Neural progenitor cell (in vitro differentiated cells): ENCODE results near the gene NPC1. TPM values are rescaled to one million over a fixed set of nuclear protein-coding genes. Genes with fewer than 3 reads are reported as not detected.

Experiments used
- DNase-seq: peaks from one replicate; pipeline ENCODE4 v3.0.0-alpha.2; 2016; ENCODE audit warnings: low spot score
- H2AFZ ChIP-seq: fragments of 200-600 bp; sonication (generic); replicated peaks from 2 replicates; pipeline ENCODE4 v1.6.1; 2016; ENCODE audit warnings: antibody characterized with exemption
- H3F3A ChIP-seq: fragments of 200-600 bp; sonication (generic); 2 replicates; pipeline ENCODE4 v1.6.1; 2016; ENCODE audit warnings: antibody characterized with exemption, low read depth
- H3K27ac ChIP-seq: fragments of 200-600 bp; sonication (generic); 2 replicates; pipeline ENCODE4 v1.5.1; 2016; ENCODE audit warnings: mild to moderate bottlenecking
- H3K27me3 ChIP-seq: fragments of 200-600 bp; sonication (generic); 2 replicates; pipeline ENCODE4 v1.6.1; 2016; ENCODE audit warnings: mild to moderate bottlenecking, moderate library complexity
- H3K36me3 ChIP-seq: fragments of 200-600 bp; sonication (generic); 2 replicates; pipeline ENCODE4 v1.5.1; 2016
- H3K4me1 ChIP-seq: fragments of 200-600 bp; sonication (generic); 2 replicates; pipeline ENCODE4 v1.6.1; 2016; ENCODE audit warnings: mixed run types
- H3K4me2 ChIP-seq: fragments of 200-600 bp; sonication (generic); 2 replicates; pipeline ENCODE4 v1.6.1; 2016
- H3K4me3 ChIP-seq: fragments of 200-600 bp; sonication (generic); 2 replicates; pipeline ENCODE4 v1.5.1; 2016
- H3K79me2 ChIP-seq: fragments of 200-600 bp; sonication (generic); 2 replicates; pipeline ENCODE4 v1.6.1; 2016; ENCODE audit warnings: low read depth
- H3K9ac ChIP-seq: fragments of 200-600 bp; sonication (generic); 2 replicates; pipeline ENCODE4 v1.6.1; 2016
- H3K9me3 ChIP-seq: fragments of 200-600 bp; sonication (generic); 2 replicates; pipeline ENCODE4 v1.5.1; 2016; ENCODE audit warnings: low read depth
- H4K20me1 ChIP-seq: fragments of 200-600 bp; sonication (generic); 2 replicates; pipeline ENCODE4 v1.6.1; 2016; ENCODE audit warnings: low read depth
- H3K27ac Mint-ChIP-seq: 3 replicates; pipeline ENCODE4 v1.8.0; 2021; ENCODE audit warnings: mixed read lengths
- H3K27me3 Mint-ChIP-seq: 2 replicates; pipeline ENCODE4 v1.8.0; 2022; ENCODE audit warnings: low read depth, mild to moderate bottlenecking, inconsistent platforms, moderate library complexity, mixed read lengths; ENCODE audit not compliant: insufficient read depth
- H3K36me3 Mint-ChIP-seq: 3 replicates; pipeline ENCODE4 v1.8.0; 2021; ENCODE audit warnings: mixed read lengths
- H3K4me1 Mint-ChIP-seq: 3 replicates; pipeline ENCODE4 v1.8.0; 2021; ENCODE audit warnings: mixed read lengths
- H3K4me3 Mint-ChIP-seq: 3 replicates; pipeline ENCODE4 v1.8.0; 2021; ENCODE audit warnings: mild to moderate bottlenecking, moderate library complexity, mixed read lengths
- H3K9me3 Mint-ChIP-seq: 3 replicates; pipeline ENCODE4 v1.8.0; 2020; ENCODE audit warnings: mixed read lengths
- EZH2 ChIP-seq: fragments of 200-600 bp; sonication (generic); IDR thresholded peaks from 2 replicates; pipeline ENCODE4 v1.6.1; 2017; ENCODE audit warnings: antibody characterized with exemption, mild to moderate bottlenecking, moderate library complexity
- EZH2phosphoT487 ChIP-seq: fragments of 200-600 bp; sonication (generic); IDR thresholded peaks from 2 replicates; pipeline ENCODE4 v1.6.1; 2017; ENCODE audit warnings: antibody characterized with exemption
- total RNA-seq: library from RNA; depleted of rRNA; stranded (reverse); fragments of >200 nt; gene quantifications from 2 replicates; pipeline ENCODE4 v1.2.3, GENCODE V29; 2015; ENCODE audit warnings: low replicate concordance
- TF ChIP-seq, protein P1 (sequence below): fragments of 200-600 bp; sonication (generic); IDR thresholded peaks from 2 replicates; pipeline ENCODE4 v1.5.1; 2017; ENCODE audit warnings: antibody characterized with exemption, mild to moderate bottlenecking

NPC1 gene
- total RNA-seq, 1 donor from 2014 or later, result 20.9 TPM

DNA sequence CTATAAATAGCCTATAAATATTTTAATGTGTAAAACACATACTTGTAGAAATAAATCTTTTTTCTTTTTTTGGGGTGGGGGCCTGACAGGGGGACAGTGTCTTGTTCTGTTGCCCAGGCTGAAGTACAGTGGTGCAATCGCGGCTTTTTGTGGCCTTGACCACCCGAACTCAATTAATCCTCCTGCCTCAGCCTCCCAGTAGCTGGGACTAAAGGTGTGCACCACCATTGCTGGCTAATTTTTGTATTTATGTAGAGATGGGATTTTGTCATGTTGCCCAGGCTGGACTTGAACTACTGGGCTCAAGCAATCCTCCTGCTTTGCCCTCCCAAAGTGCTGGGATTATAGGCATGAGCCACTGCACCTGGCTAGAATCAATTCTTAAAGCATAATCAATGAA is 37.6 kb downstream of the NPC1 start:
- Mint-ChIP-seq H3K27me3 (no peaks in the 10 kb centered on the region), H3K9me3 (no peaks in the 10 kb centered on the region), H3K4me3 (no peak overlapping the region), H3K27ac (no peak overlapping the region), H3K36me3 (peaks cover 16% of the 10 kb centered on the region), H3K4me1 (no peaks in the 10 kb centered on the region)
- no peak for TF ChIP-seq EZH2phosphoT487
- TF ChIP-seq, protein P1, sequence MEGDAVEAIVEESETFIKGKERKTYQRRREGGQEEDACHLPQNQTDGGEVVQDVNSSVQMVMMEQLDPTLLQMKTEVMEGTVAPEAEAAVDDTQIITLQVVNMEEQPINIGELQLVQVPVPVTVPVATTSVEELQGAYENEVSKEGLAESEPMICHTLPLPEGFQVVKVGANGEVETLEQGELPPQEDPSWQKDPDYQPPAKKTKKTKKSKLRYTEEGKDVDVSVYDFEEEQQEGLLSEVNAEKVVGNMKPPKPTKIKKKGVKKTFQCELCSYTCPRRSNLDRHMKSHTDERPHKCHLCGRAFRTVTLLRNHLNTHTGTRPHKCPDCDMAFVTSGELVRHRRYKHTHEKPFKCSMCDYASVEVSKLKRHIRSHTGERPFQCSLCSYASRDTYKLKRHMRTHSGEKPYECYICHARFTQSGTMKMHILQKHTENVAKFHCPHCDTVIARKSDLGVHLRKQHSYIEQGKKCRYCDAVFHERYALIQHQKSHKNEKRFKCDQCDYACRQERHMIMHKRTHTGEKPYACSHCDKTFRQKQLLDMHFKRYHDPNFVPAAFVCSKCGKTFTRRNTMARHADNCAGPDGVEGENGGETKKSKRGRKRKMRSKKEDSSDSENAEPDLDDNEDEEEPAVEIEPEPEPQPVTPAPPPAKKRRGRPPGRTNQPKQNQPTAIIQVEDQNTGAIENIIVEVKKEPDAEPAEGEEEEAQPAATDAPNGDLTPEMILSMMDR, result no peak
- no peak for TF ChIP-seq EZH2
- Histone ChIP-seq H3K36me3 (no peaks in the 10 kb centered on the region), H3K27me3 (no peaks in the 10 kb centered on the region), H3K27ac (no peak overlapping the region), H3K9ac (no peak overlapping the region), H3K4me1 (no peaks in the 10 kb centered on the region), H3K79me2 (no peaks in the 10 kb centered on the region), H3K4me3 (no peak overlapping the region), H2AFZ (no peak overlapping the region), H4K20me1 (no peaks in the 10 kb centered on the region), H3K4me2 (no peak overlapping the region), H3F3A (no peaks in the 10 kb centered on the region), H3K9me3 (no peaks in the 10 kb centered on the region)
- DNase-seq, result no peak

DNA sequence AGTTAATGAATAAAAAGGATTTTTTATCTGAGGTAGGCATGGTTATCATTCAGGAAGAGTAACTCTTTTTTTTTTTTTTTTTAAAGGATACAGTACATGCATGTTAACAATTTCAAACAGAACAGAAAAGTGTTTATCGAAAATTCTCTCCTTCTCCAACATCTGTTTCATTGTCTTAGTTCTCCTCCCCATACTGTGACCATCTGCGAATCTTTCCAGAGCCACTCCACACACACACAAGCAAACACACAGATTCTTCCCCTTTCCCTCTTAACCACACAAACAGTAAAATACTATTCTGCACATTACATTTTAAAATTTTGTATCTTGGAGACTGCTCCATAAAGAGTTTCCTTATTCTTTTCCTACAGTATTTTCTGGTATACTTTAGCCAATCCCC is 38.0 kb downstream of the NPC1 start:
- Mint-ChIP-seq H3K9me3 (no peaks in the 10 kb centered on the region), H3K27me3 (no peaks in the 10 kb centered on the region), H3K36me3 (peaks cover 15% of the 10 kb centered on the region), H3K27ac (no peak overlapping the region), H3K4me3 (no peak overlapping the region), H3K4me1 (no peaks in the 10 kb centered on the region)
- Histone ChIP-seq H3K4me3 (no peak overlapping the region), H3K9me3 (no peaks in the 10 kb centered on the region), H3K79me2 (no peaks in the 10 kb centered on the region), H3K4me2 (no peak overlapping the region), H3K9ac (no peak overlapping the region), H2AFZ (no peak overlapping the region), H3K27ac (no peak overlapping the region), H3F3A (no peaks in the 10 kb centered on the region), H3K4me1 (no peaks in the 10 kb centered on the region), H4K20me1 (no peaks in the 10 kb centered on the region), H3K27me3 (no peaks in the 10 kb centered on the region), H3K36me3 (no peaks in the 10 kb centered on the region)
- no peak for DNase-seq
- TF ChIP-seq EZH2phosphoT487 (no peak), EZH2 (no peak)
- TF ChIP-seq, protein P1, result no peak

DNA sequence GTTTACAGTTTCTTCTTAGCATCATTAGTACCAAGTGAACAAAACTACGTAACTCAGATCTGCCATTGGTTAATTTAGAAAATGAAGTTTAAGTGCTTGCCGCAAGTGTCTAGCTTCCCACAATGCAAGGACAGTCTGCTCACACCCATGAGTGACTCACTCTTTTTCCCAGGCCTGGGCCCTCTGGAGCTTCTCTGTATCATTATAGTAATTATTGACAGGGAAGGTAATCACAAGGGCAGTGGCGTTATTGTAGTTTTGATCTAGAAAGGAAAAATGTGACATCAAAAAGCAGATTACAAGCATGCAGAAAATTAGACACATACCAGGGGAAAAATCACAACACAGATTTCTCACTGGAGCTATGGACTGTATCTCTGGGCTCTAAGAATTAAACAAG is 38.5 kb downstream of the NPC1 start:
- no peaks in the 10 kb centered on the region for H4K20me1 ChIP-seq
- H3K9ac ChIP-seq, result no peak overlapping the region
- no peaks in the 10 kb centered on the region for H3K4me1 Mint-ChIP-seq
- no peaks in the 10 kb centered on the region for H3K27me3 Mint-ChIP-seq
- H3K79me2 ChIP-seq, result no peaks in the 10 kb centered on the region
- TF ChIP-seq EZH2 (no peak), EZH2phosphoT487 (no peak)
- TF ChIP-seq, protein P1, result no peak
- no peak overlapping the region for H3K4me2 ChIP-seq
- peaks cover 11% of the 10 kb centered on the region for H3K36me3 Mint-ChIP-seq
- H3K27ac Mint-ChIP-seq, result no peak overlapping the region
- H3F3A ChIP-seq, result no peaks in the 10 kb centered on the region
- no peak overlapping the region for H2AFZ ChIP-seq
- no peak for DNase-seq
- H3K4me3 ChIP-seq, result no peak overlapping the region
- no peak overlapping the region for H3K27ac ChIP-seq
- no peaks in the 10 kb centered on the region for H3K4me1 ChIP-seq
- H3K9me3 Mint-ChIP-seq, result no peaks in the 10 kb centered on the region
- H3K4me3 Mint-ChIP-seq, result no peak overlapping the region
- no peaks in the 10 kb centered on the region for H3K9me3 ChIP-seq
- no peaks in the 10 kb centered on the region for H3K27me3 ChIP-seq
- H3K36me3 ChIP-seq, result no peaks in the 10 kb centered on the region

DNA sequence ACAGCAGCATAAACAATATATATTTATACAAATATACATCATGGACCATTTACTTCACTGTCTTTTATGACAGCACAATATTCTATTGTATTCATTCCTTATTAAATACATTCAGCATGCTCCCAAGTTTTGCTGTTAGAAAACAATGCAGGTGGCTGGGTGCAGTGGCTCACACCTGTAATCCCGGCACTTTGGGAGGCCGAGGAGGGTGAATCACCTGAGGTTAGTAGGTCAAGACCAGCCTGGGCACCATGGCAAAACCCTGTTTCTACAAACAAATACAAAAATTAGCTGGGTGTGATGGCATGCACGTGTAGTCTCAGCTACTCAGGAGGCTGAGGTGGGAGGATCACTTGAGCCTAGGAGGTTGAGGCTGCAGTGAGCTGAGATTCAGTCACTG is 39.0 kb downstream of the NPC1 start:
- Histone ChIP-seq H3K4me1 (no peaks in the 10 kb centered on the region), H3K4me3 (no peak overlapping the region), H3F3A (no peaks in the 10 kb centered on the region), H3K4me2 (no peak overlapping the region), H3K27me3 (no peaks in the 10 kb centered on the region), H3K79me2 (no peaks in the 10 kb centered on the region), H3K27ac (no peak overlapping the region), H3K36me3 (no peaks in the 10 kb centered on the region), H4K20me1 (no peaks in the 10 kb centered on the region), H3K9ac (no peak overlapping the region), H2AFZ (no peak overlapping the region), H3K9me3 (no peaks in the 10 kb centered on the region)
- H3K27ac Mint-ChIP-seq, result no peak overlapping the region
- no peak overlapping the region for H3K4me3 Mint-ChIP-seq
- no peak for DNase-seq
- H3K4me1 Mint-ChIP-seq, result no peaks in the 10 kb centered on the region
- no peaks in the 10 kb centered on the region for H3K27me3 Mint-ChIP-seq
- TF ChIP-seq, protein P1, result no peak
- no peak for TF ChIP-seq EZH2
- TF ChIP-seq EZH2phosphoT487, result no peak
- H3K9me3 Mint-ChIP-seq, result no peaks in the 10 kb centered on the region
- peaks cover 10% of the 10 kb centered on the region for H3K36me3 Mint-ChIP-seq
